Ovary (tissue), 9 donors: ENCODE data around the gene CCN6. TPM values are rescaled to one million over a fixed set of nuclear protein-coding genes. Genes with fewer than 3 reads are reported as not detected.

ENCODE experiments used
- DNase-seq, 5 donors: peaks; one replicate each; pipeline ENCODE4 v3.0.0-alpha.2; 2019 to 2020
- H3K27ac ChIP-seq, 2 donors: fragments of 200-600 bp; one replicate each; pipeline versions ENCODE4 v1.5.1 to v1.8.0; 2019 to 2022
- H3K27me3 ChIP-seq: fragments of 200-600 bp; one replicate; pipeline ENCODE4 v1.8.0; 2022
- H3K36me3 ChIP-seq: fragments of 200-600 bp; sonication (generic); one replicate; pipeline ENCODE4 v1.5.1; 2019
- H3K4me1 ChIP-seq: one replicate; pipeline ENCODE4 v1.8.1; 2013; ENCODE audit warnings: mild to moderate bottlenecking, moderate library complexity; ENCODE audit not compliant: insufficient read depth
- H3K4me3 ChIP-seq: fragments of 200-600 bp; sonication (generic); one replicate; pipeline ENCODE4 v1.5.1; 2017
- H3K9me3 ChIP-seq, 2 donors: fragments of 200-600 bp in 1 of 2; sonication (generic) in 1 of 2; one replicate each; pipeline versions ENCODE4 v1.5.1 to v1.8.1; 2013 to 2019; ENCODE audit warnings: mild to moderate bottlenecking in 1 of 2, moderate library complexity in 1 of 2
- CTCF ChIP-seq, 3 donors: fragments of 450-650 bp in 2 of 3; fragments of 200-600 bp in 1 of 3; IDR thresholded peaks; one replicate each; pipeline versions ENCODE4 v1.5.1 to v1.8.0; 2016 to 2022; ENCODE audit warnings: antibody characterized with exemption in 3 of 3, mild to moderate bottlenecking in 1 of 3
- EP300 ChIP-seq: sonication (generic); formaldehyde crosslinking; IDR thresholded peaks from one replicate; pipeline ENCODE4 v1.6.1; 2017; ENCODE audit warnings: antibody characterized with exemption
- POLR2A ChIP-seq: fragments of 450-650 bp; IDR thresholded peaks from one replicate; pipeline ENCODE4 v1.6.1; 2017; ENCODE audit warnings: antibody characterized with exemption, mild to moderate bottlenecking, moderate library complexity
- WGBS, 3 donors: extraction: QIAGEN DNeasy Blood & Tissue Kit in 1 of 3; methylation state at CpG; one replicate each; pipeline versions ENCODE4 v1.1.5 to v1.1.7; 2013 to 2017; 5-methylcytosine and 5-hydroxymethylcytosine counted together
- intact Hi-C, 4 donors: fragments of 100-400 bp; cut with DNase I; formaldehyde crosslinking; loops; one replicate each; pipeline versions ENCODE4 v1.11.0 to v1.15.1; 2022 to 2023
- polyA plus RNA-seq, 2 donors: library from polyadenylated mRNA; stranded (reverse); fragments of 200-250 nt in 1 of 2; fragments of 350-450 nt in 1 of 2; fragmentation: Illumina TruSeq in 1 of 2; extraction: RNeasy Lipid Tissue Mini Kit (QIAGEN cat#74804) in 1 of 2; gene quantifications; one replicate each; pipeline ENCODE4 v1.2.3, GENCODE V29; 2013 to 2014
- total RNA-seq, 7 donors: library from RNA; depleted of rRNA in 2 of 7; stranded (reverse); fragments of >200 nt in 2 of 7; fragmentation: NEBNext Ultra II Directional in 3 of 7; extraction: Animal tissue kit (Norgen Biotek cat#: 25700) in 3 of 7; gene quantifications; one replicate each; pipeline versions ENCODE4 v1.1.0 to v1.2.4, GENCODE V29; 2016 to 2023
- donor health status: DM: no; HTN: no; CAD: no; lungs with moderate emphysema.
- donor health status: DM: no; HTN: no; CAD: no.
- donor health status: Bipolar disorder and iron deficiency.
- donor health status: DM: yes; HTN: yes; CAD: no.
- donor health status: DM: no; HTN: no; CAD: no.
- donor health status: DM: yes; HTN: yes; CAD: no.

Gene CCN6
- total and polyA plus RNA-seq, 9 donors, result 0.25 to 2.2 (median 1.3) TPM; not detected in 6

GRCh38 chr6:112106562-112106961, 52.7 kb downstream of the CCN6 start:
- no peaks in the 10 kb centered on the region for H3K4me1 ChIP-seq
- H3K27ac ChIP-seq, result no peak overlapping the region
- no peak for DNase-seq
- no peak for TF ChIP-seq POLR2A
- no peak for TF ChIP-seq EP300
- TF ChIP-seq CTCF (IDR thresholded peaks at IDR 0.05), result no peak
- intact Hi-C loops, result no loop called here
- no peaks in the 10 kb centered on the region for H3K9me3 ChIP-seq
- H3K4me3 ChIP-seq, result no peak overlapping the region
- H3K36me3 ChIP-seq, result no peaks in the 10 kb centered on the region
- no peaks in the 10 kb centered on the region for H3K27me3 ChIP-seq
- 71 to 78% (median 77%) methylated on average over 2 of the region's 2 CpGs for WGBS, 3 donors

- H3K36me3 ChIP-seq, result no peaks in the 10 kb centered on the region
- H3K9me3 ChIP-seq, result no peaks in the 10 kb centered on the region
- intact Hi-C loops, result no loop called here
- no peak for DNase-seq
- H3K27ac ChIP-seq, result no peak overlapping the region
- no peak for TF ChIP-seq EP300
- no peak for TF ChIP-seq POLR2A
- no peak for TF ChIP-seq CTCF (IDR thresholded peaks at IDR 0.05)
- no peak overlapping the region for H3K4me3 ChIP-seq
- no peaks in the 10 kb centered on the region for H3K27me3 ChIP-seq
- WGBS, 3 donors, result 37 to 42% (median 41%) methylated on average over 9 of the region's 9 CpGs
- peaks cover 3% of the 10 kb centered on the region for H3K4me1 ChIP-seq
Measured at GRCh38 chr6:112109262-112109661, 55.4 kb downstream of the CCN6 start.

GRCh38 chr6:112113431-112113830, 59.5 kb downstream of the CCN6 start:
- WGBS, 3 donors, result 46 to 59% (median 52%) methylated on average over 3 of the region's 3 CpGs
- Histone ChIP-seq H3K36me3 (no peaks in the 10 kb centered on the region), H3K4me3 (no peak overlapping the region), H3K27ac (no peak overlapping the region), H3K4me1 (peaks cover 3% of the 10 kb centered on the region), H3K27me3 (no peaks in the 10 kb centered on the region), H3K9me3 (no peaks in the 10 kb centered on the region)
- DNase-seq, result no peak
- no peak for TF ChIP-seq POLR2A
- TF ChIP-seq CTCF (IDR thresholded peaks at IDR 0.05), result no peak
- TF ChIP-seq EP300, result no peak
- intact Hi-C loops, result no loop called here

- Histone ChIP-seq H3K36me3 (no peaks in the 10 kb centered on the region), H3K27ac (no peak overlapping the region)
- intact Hi-C loops, result no loop called here
Measured at GRCh38 chr6:112113918-112114317, 60.0 kb downstream of the CCN6 start.

More at GRCh38 chr6:112113918-112114317, 60.0 kb downstream of the CCN6 start:
- Histone ChIP-seq H3K9me3 (no peaks in the 10 kb centered on the region), H3K4me3 (no peak overlapping the region), H3K27me3 (no peaks in the 10 kb centered on the region), H3K4me1 (peaks cover 3% of the 10 kb centered on the region)
- DNase-seq, result no peak
- no peak for TF ChIP-seq CTCF (IDR thresholded peaks at IDR 0.05)
- TF ChIP-seq POLR2A, result no peak
- TF ChIP-seq EP300, result no peak
